ENCODE measurements around the gene NKIRAS1.
"Not testable (repeated sequence)": the region's sequence is repeated elsewhere in the genome, so short reads cannot be mapped to it uniquely, and the experiment has no call there.

The NKIRAS1 gene

GRCh38 chr3:23926246-23926645 lies 9.5 kb upstream of the NKIRAS1 start:
- no peak for TF ChIP-seq ZNF274 (IDR thresholded peaks at IDR 0.05; ENCODE audit: low read depth, low read length)
- TF ChIP-seq SUZ12 (IDR thresholded peaks at IDR 0.05; ENCODE audit: extremely low read depth, insufficient read depth, insufficient read length) = no peak
- no peak for TF ChIP-seq YY1 (IDR thresholded peaks at IDR 0.05; ENCODE audit: insufficient read depth, insufficient read length)

GRCh38 chr3:23923786-23924185 lies 7.0 kb upstream of the NKIRAS1 start:
- no peaks in the 10 kb centered on the region for H3K9me3 ChIP-seq (ENCODE audit: insufficient read depth, low read length)
- TF ChIP-seq ZNF274 (IDR thresholded peaks at IDR 0.05; ENCODE audit: low read depth, low read length) (no peak), YY1 (IDR thresholded peaks at IDR 0.05; ENCODE audit: insufficient read depth, insufficient read length) (no peak), SUZ12 (IDR thresholded peaks at IDR 0.05; ENCODE audit: extremely low read depth, insufficient read depth, insufficient read length) (no peak)
- DNase-seq (ENCODE audit: low read depth, low spot score) = no peak
- H3K9ac ChIP-seq (ENCODE audit: insufficient read length, low read depth) = no peak overlapping the region
- peaks cover 3% of the 10 kb centered on the region for H3K4me1 ChIP-seq (ENCODE audit: insufficient read depth, insufficient read length)
- no peaks in the 10 kb centered on the region for H3K27me3 ChIP-seq (ENCODE audit: insufficient read depth, insufficient read length)
- H3K4me3 ChIP-seq (ENCODE audit: insufficient read length, low read depth) = no peak overlapping the region
- H3K36me3 ChIP-seq (ENCODE audit: insufficient read depth, insufficient read length, low read length) = peaks cover 21% of the 10 kb centered on the region

More at GRCh38 chr3:23926246-23926645, 9.5 kb upstream of the NKIRAS1 start:
- Histone ChIP-seq H3K27me3 (ENCODE audit: insufficient read depth, insufficient read length) (no peaks in the 10 kb centered on the region), H3K4me3 (ENCODE audit: insufficient read length, low read depth) (no peak overlapping the region), H3K36me3 (ENCODE audit: insufficient read depth, insufficient read length, low read length) (peaks cover under 1% of the 10 kb centered on the region), H3K4me1 (ENCODE audit: insufficient read depth, insufficient read length) (peaks cover 3% of the 10 kb centered on the region), H3K9ac (ENCODE audit: insufficient read length, low read depth) (no peak overlapping the region), H3K9me3 (ENCODE audit: insufficient read depth, low read length) (no peaks in the 10 kb centered on the region)
- no peak for DNase-seq (ENCODE audit: low read depth, low spot score)

- H3K9me3 ChIP-seq (ENCODE audit: insufficient read depth, low read length) = no peaks in the 10 kb centered on the region
- TF ChIP-seq SUZ12 (IDR thresholded peaks at IDR 0.05; ENCODE audit: extremely low read depth, insufficient read depth, insufficient read length) = no peak
- no peak for TF ChIP-seq ZNF274 (IDR thresholded peaks at IDR 0.05; ENCODE audit: low read depth, low read length)
- no peak for TF ChIP-seq YY1 (IDR thresholded peaks at IDR 0.05; ENCODE audit: insufficient read depth, insufficient read length)
- no peak overlapping the region for H3K9ac ChIP-seq (ENCODE audit: insufficient read length, low read depth)
- DNase-seq (ENCODE audit: low read depth, low spot score) = no peak
- peaks cover 3% of the 10 kb centered on the region for H3K4me1 ChIP-seq (ENCODE audit: insufficient read depth, insufficient read length)
- H3K27me3 ChIP-seq (ENCODE audit: insufficient read depth, insufficient read length) = no peaks in the 10 kb centered on the region
- no peak overlapping the region for H3K4me3 ChIP-seq (ENCODE audit: insufficient read length, low read depth)
- peaks cover 37% of the 10 kb centered on the region for H3K36me3 ChIP-seq (ENCODE audit: insufficient read depth, insufficient read length, low read length)
Measured at GRCh38 chr3:23921052-23921511, 4.3 kb upstream of the NKIRAS1 start.

GRCh38 chr3:23920151-23920655 lies 3.4 kb upstream of the NKIRAS1 start:
- Histone ChIP-seq H3K4me3 (ENCODE audit: insufficient read length, low read depth) (no peak overlapping the region), H3K36me3 (ENCODE audit: insufficient read depth, insufficient read length, low read length) (peaks cover 37% of the 10 kb centered on the region), H3K9ac (ENCODE audit: insufficient read length, low read depth) (no peak overlapping the region), H3K9me3 (ENCODE audit: insufficient read depth, low read length) (no peaks in the 10 kb centered on the region), H3K4me1 (ENCODE audit: insufficient read depth, insufficient read length) (peaks cover 3% of the 10 kb centered on the region), H3K27me3 (ENCODE audit: insufficient read depth, insufficient read length) (no peaks in the 10 kb centered on the region)
- no peak for TF ChIP-seq ZNF274 (IDR thresholded peaks at IDR 0.05; ENCODE audit: low read depth, low read length)
- DNase-seq (ENCODE audit: low read depth, low spot score) = no peak

GRCh38 chr3:23919628-23920027 lies 2.8 kb upstream of the NKIRAS1 start:
- Histone ChIP-seq H3K9me3 (ENCODE audit: insufficient read depth, low read length) (no peaks in the 10 kb centered on the region), H3K4me1 (ENCODE audit: insufficient read depth, insufficient read length) (peaks cover 3% of the 10 kb centered on the region), H3K36me3 (ENCODE audit: insufficient read depth, insufficient read length, low read length) (peaks cover 41% of the 10 kb centered on the region), H3K9ac (ENCODE audit: insufficient read length, low read depth) (no peak overlapping the region), H3K4me3 (ENCODE audit: insufficient read length, low read depth) (no peak overlapping the region), H3K27me3 (ENCODE audit: insufficient read depth, insufficient read length) (no peaks in the 10 kb centered on the region)
- TF ChIP-seq SUZ12 (IDR thresholded peaks at IDR 0.05; ENCODE audit: extremely low read depth, insufficient read depth, insufficient read length) = no peak
- no peak for TF ChIP-seq YY1 (IDR thresholded peaks at IDR 0.05; ENCODE audit: insufficient read depth, insufficient read length)
- TF ChIP-seq ZNF274 (IDR thresholded peaks at IDR 0.05; ENCODE audit: low read depth, low read length) = no peak
- no peak for DNase-seq (ENCODE audit: low read depth, low spot score)

- Histone ChIP-seq H3K4me3 (ENCODE audit: insufficient read length, low read depth) (peak overlapping the region; percentile 69), H3K36me3 (ENCODE audit: insufficient read depth, insufficient read length, low read length) (peaks cover 41% of the 10 kb centered on the region), H3K9ac (ENCODE audit: insufficient read length, low read depth) (peak overlapping the region; percentile 98)
- not testable (repeated sequence) for H3K9me3 ChIP-seq (ENCODE audit: insufficient read depth, low read length); DNase-seq (ENCODE audit: low read depth, low spot score); H3K27me3 ChIP-seq (ENCODE audit: insufficient read depth, insufficient read length); H3K4me1 ChIP-seq (ENCODE audit: insufficient read depth, insufficient read length)
Measured at GRCh38 chr3:23918331-23918730, 1.5 kb upstream of the NKIRAS1 start.

- peak; percentile 17 for TF ChIP-seq YY1 (IDR thresholded peaks at IDR 0.05; ENCODE audit: insufficient read depth, insufficient read length)
- DNase-seq (ENCODE audit: low read depth, low spot score) = not testable (repeated sequence)
- H3K4me3 ChIP-seq (ENCODE audit: insufficient read length, low read depth) = peak overlapping the region; percentile 69
Measured at GRCh38 chr3:23917679-23918303, 1.0 kb upstream of the NKIRAS1 start.

More at GRCh38 chr3:23917679-23918303, 1.0 kb upstream of the NKIRAS1 start:
- not testable (repeated sequence) for H3K27me3 ChIP-seq (ENCODE audit: insufficient read depth, insufficient read length); H3K9me3 ChIP-seq (ENCODE audit: insufficient read depth, low read length); H3K4me1 ChIP-seq (ENCODE audit: insufficient read depth, insufficient read length)
- Histone ChIP-seq H3K36me3 (ENCODE audit: insufficient read depth, insufficient read length, low read length) (peaks cover 41% of the 10 kb centered on the region), H3K9ac (ENCODE audit: insufficient read length, low read depth) (peak overlapping the region; percentile 98)
